ENCODE data around the gene TBCK.

Gene TBCK

GRCh38 chr4:106264331-106264728 lies 51.7 kb downstream of the TBCK start:
- no peaks in the 10 kb centered on the region for H3K4me1 ChIP-seq (ENCODE audit: insufficient read depth, low read length, severe bottlenecking)
- no peaks in the 10 kb centered on the region for H3K9me2 ChIP-seq (ENCODE audit: low read depth, low read length)
- H2AFZ ChIP-seq (ENCODE audit: low read length): no peak overlapping the region
- TF ChIP-seq CTCF (IDR thresholded peaks at IDR 0.05; ENCODE audit: low read length) (no peak), EZH2 (IDR thresholded peaks at IDR 0.05; ENCODE audit: borderline replicate concordance, low read length) (no peak)
- H3F3A ChIP-seq (ENCODE audit: insufficient read depth, low read length): no peaks in the 10 kb centered on the region
- H3K4me3 ChIP-seq (ENCODE audit: low read depth, low read length, poor library complexity, severe bottlenecking): no peak overlapping the region
- H3K36me3 ChIP-seq (ENCODE audit: insufficient read depth, low read length): no peaks in the 10 kb centered on the region
- no peaks in the 10 kb centered on the region for H4K20me1 ChIP-seq (ENCODE audit: insufficient read depth, low read length)
- no peaks in the 10 kb centered on the region for H3K27me3 ChIP-seq (ENCODE audit: insufficient read depth, low read length)
- H3K9ac ChIP-seq (ENCODE audit: low read length): no peak overlapping the region
- H3K9me3 ChIP-seq (ENCODE audit: low read length): no peaks in the 10 kb centered on the region
- no peaks in the 10 kb centered on the region for H3K79me2 ChIP-seq (ENCODE audit: insufficient read depth, low read length)
- no peak overlapping the region for H3K27ac ChIP-seq (ENCODE audit: low read depth, low read length, poor library complexity, severe bottlenecking)
- H3K4me2 ChIP-seq (ENCODE audit: low read length): no peak overlapping the region

GRCh38 chr4:106263594-106264330 lies 52.2 kb downstream of the TBCK start:
- no peak overlapping the region for H3K4me3 ChIP-seq (ENCODE audit: low read depth, low read length, poor library complexity, severe bottlenecking)
- no peaks in the 10 kb centered on the region for H3K36me3 ChIP-seq (ENCODE audit: insufficient read depth, low read length)
- no peaks in the 10 kb centered on the region for H3K27me3 ChIP-seq (ENCODE audit: insufficient read depth, low read length)
- H3K79me2 ChIP-seq (ENCODE audit: insufficient read depth, low read length): no peaks in the 10 kb centered on the region
- H3K4me2 ChIP-seq (ENCODE audit: low read length): no peak overlapping the region
- H4K20me1 ChIP-seq (ENCODE audit: insufficient read depth, low read length): no peaks in the 10 kb centered on the region
- no peak overlapping the region for H2AFZ ChIP-seq (ENCODE audit: low read length)
- H3K27ac ChIP-seq (ENCODE audit: low read depth, low read length, poor library complexity, severe bottlenecking): no peak overlapping the region
- H3K9me2 ChIP-seq (ENCODE audit: low read depth, low read length): no peaks in the 10 kb centered on the region
- no peak overlapping the region for H3K9ac ChIP-seq (ENCODE audit: low read length)
- H3F3A ChIP-seq (ENCODE audit: insufficient read depth, low read length): no peaks in the 10 kb centered on the region
- no peaks in the 10 kb centered on the region for H3K9me3 ChIP-seq (ENCODE audit: low read length)
- H3K4me1 ChIP-seq (ENCODE audit: insufficient read depth, low read length, severe bottlenecking): no peaks in the 10 kb centered on the region
- TF ChIP-seq EZH2 (IDR thresholded peaks at IDR 0.05; ENCODE audit: borderline replicate concordance, low read length) (no peak), CTCF (IDR thresholded peaks at IDR 0.05; ENCODE audit: low read length) (no peak)

GRCh38 chr4:106261980-106262379 lies 54.0 kb downstream of the TBCK start:
- Histone ChIP-seq H3K36me3 (ENCODE audit: insufficient read depth, low read length) (no peaks in the 10 kb centered on the region), H3K27ac (ENCODE audit: low read depth, low read length, poor library complexity, severe bottlenecking) (no peak overlapping the region), H4K20me1 (ENCODE audit: insufficient read depth, low read length) (no peaks in the 10 kb centered on the region), H3K27me3 (ENCODE audit: insufficient read depth, low read length) (no peaks in the 10 kb centered on the region), H2AFZ (ENCODE audit: low read length) (no peak overlapping the region), H3K4me2 (ENCODE audit: low read length) (no peak overlapping the region), H3F3A (ENCODE audit: insufficient read depth, low read length) (no peaks in the 10 kb centered on the region), H3K9ac (ENCODE audit: low read length) (no peak overlapping the region), H3K4me3 (ENCODE audit: low read depth, low read length, poor library complexity, severe bottlenecking) (no peak overlapping the region), H3K79me2 (ENCODE audit: insufficient read depth, low read length) (no peaks in the 10 kb centered on the region), H3K4me1 (ENCODE audit: insufficient read depth, low read length, severe bottlenecking) (no peaks in the 10 kb centered on the region), H3K9me3 (ENCODE audit: low read length) (no peaks in the 10 kb centered on the region), H3K9me2 (ENCODE audit: low read depth, low read length) (no peaks in the 10 kb centered on the region)
- TF ChIP-seq CTCF (IDR thresholded peaks at IDR 0.05; ENCODE audit: low read length): no peak
- TF ChIP-seq EZH2 (IDR thresholded peaks at IDR 0.05; ENCODE audit: borderline replicate concordance, low read length): no peak
